KMS-11 (cell line): ENCODE results near the gene FAM156B.
"Not testable (repeated sequence)": the region's sequence is repeated elsewhere in the genome, so short reads cannot be mapped to it uniquely, and the experiment has no call there.

Source experiments
- H2AFZ ChIP-seq: fragments of 200-600 bp; sonication (generic); 2 replicates; pipeline ENCODE4 v1.6.1; 2016; ENCODE audit warnings: antibody characterized with exemption, mixed run types, low read depth
- H3K27ac ChIP-seq: fragments of 200-600 bp; sonication (generic); 2 replicates; pipeline ENCODE4 v1.6.1; 2016; ENCODE audit warnings: mild to moderate bottlenecking, mixed run types
- H3K27me3 ChIP-seq: fragments of 200-600 bp; sonication (generic); 2 replicates; pipeline ENCODE4 v1.6.1; 2017; ENCODE audit warnings: mild to moderate bottlenecking, low read depth, mixed run types, moderate library complexity; ENCODE audit not compliant: insufficient read depth
- H3K36me3 ChIP-seq: fragments of 200-600 bp; sonication (generic); 2 replicates; pipeline ENCODE4 v1.6.1; 2017; ENCODE audit warnings: mild to moderate bottlenecking, mixed run types; ENCODE audit not compliant: insufficient read depth
- H3K4me1 ChIP-seq: fragments of 200-600 bp; sonication (generic); 2 replicates; pipeline ENCODE4 v1.6.1; 2016; ENCODE audit warnings: mild to moderate bottlenecking, low read depth, mixed run types; ENCODE audit not compliant: poor library complexity, severe bottlenecking
- H3K4me2 ChIP-seq: fragments of 200-600 bp; sonication (generic); 2 replicates; pipeline ENCODE4 v1.7.0; 2016; ENCODE audit warnings: mild to moderate bottlenecking, mixed run types
- H3K4me3 ChIP-seq: fragments of 200-600 bp; sonication (generic); IDR thresholded peaks from 2 replicates; pipeline ENCODE4 v1.6.1; 2017; ENCODE audit warnings: low read depth, low read length, mixed read lengths; ENCODE audit not compliant: insufficient read depth
- H3K79me2 ChIP-seq: fragments of 200-600 bp; sonication (generic); 2 replicates; pipeline ENCODE4 v1.6.1; 2016; ENCODE audit warnings: low read depth, mixed run types; ENCODE audit not compliant: insufficient read depth
- H3K9ac ChIP-seq: fragments of 200-600 bp; sonication (generic); 2 replicates; pipeline ENCODE4 v1.6.1; 2016; ENCODE audit warnings: mild to moderate bottlenecking, mixed run types
- H4K20me1 ChIP-seq: fragments of 200-600 bp; sonication (generic); 2 replicates; pipeline ENCODE4 v1.6.1; 2016; ENCODE audit warnings: mild to moderate bottlenecking, mixed run types; ENCODE audit not compliant: insufficient read depth
- TF ChIP-seq, protein P1 (sequence below): fragments of 200-600 bp; sonication (generic); conservative IDR thresholded peaks from 2 replicates; pipeline ENCODE4 v1.6.1; 2017; ENCODE audit warnings: low read depth, mild to moderate bottlenecking, antibody characterized with exemption, low read length, moderate library complexity, mixed read lengths

The FAM156B gene

GRCh38 chrX:52870046-52870445 lies 27.1 kb upstream of the FAM156B start:
- Histone ChIP-seq H3K4me1 (no peaks in the 10 kb centered on the region), H3K27me3 (no peaks in the 10 kb centered on the region), H3K4me2 (no peak overlapping the region), H3K27ac (no peak overlapping the region), H4K20me1 (no peaks in the 10 kb centered on the region), H3K9ac (no peak overlapping the region), H3K36me3 (no peaks in the 10 kb centered on the region), H2AFZ (no peak overlapping the region), H3K79me2 (no peaks in the 10 kb centered on the region), H3K4me3 (no peak overlapping the region)
- TF ChIP-seq, protein P1, sequence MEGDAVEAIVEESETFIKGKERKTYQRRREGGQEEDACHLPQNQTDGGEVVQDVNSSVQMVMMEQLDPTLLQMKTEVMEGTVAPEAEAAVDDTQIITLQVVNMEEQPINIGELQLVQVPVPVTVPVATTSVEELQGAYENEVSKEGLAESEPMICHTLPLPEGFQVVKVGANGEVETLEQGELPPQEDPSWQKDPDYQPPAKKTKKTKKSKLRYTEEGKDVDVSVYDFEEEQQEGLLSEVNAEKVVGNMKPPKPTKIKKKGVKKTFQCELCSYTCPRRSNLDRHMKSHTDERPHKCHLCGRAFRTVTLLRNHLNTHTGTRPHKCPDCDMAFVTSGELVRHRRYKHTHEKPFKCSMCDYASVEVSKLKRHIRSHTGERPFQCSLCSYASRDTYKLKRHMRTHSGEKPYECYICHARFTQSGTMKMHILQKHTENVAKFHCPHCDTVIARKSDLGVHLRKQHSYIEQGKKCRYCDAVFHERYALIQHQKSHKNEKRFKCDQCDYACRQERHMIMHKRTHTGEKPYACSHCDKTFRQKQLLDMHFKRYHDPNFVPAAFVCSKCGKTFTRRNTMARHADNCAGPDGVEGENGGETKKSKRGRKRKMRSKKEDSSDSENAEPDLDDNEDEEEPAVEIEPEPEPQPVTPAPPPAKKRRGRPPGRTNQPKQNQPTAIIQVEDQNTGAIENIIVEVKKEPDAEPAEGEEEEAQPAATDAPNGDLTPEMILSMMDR, result no peak

- H3K79me2 ChIP-seq, H3K36me3 ChIP-seq, H3K4me3 ChIP-seq, H3K27me3 ChIP-seq, H3K4me1 ChIP-seq, H3K9ac ChIP-seq, H3K27ac ChIP-seq, H3K4me2 ChIP-seq, H2AFZ ChIP-seq, H4K20me1 ChIP-seq: not testable (repeated sequence)
Measured at GRCh38 chrX:52873825-52874224, 23.3 kb upstream of the FAM156B start.

- H3K36me3 ChIP-seq, result no peaks in the 10 kb centered on the region
- no peak overlapping the region for H3K27ac ChIP-seq
- H4K20me1 ChIP-seq, result no peaks in the 10 kb centered on the region
- no peak overlapping the region for H3K4me2 ChIP-seq
- no peaks in the 10 kb centered on the region for H3K27me3 ChIP-seq
- no peaks in the 10 kb centered on the region for H3K4me1 ChIP-seq
- TF ChIP-seq, protein P1, result no peak
- no peaks in the 10 kb centered on the region for H3K79me2 ChIP-seq
- no peak overlapping the region for H3K9ac ChIP-seq
- no peak overlapping the region for H2AFZ ChIP-seq
- no peak overlapping the region for H3K4me3 ChIP-seq
Measured at GRCh38 chrX:52874661-52875060, 22.5 kb upstream of the FAM156B start.

- H3K4me2 ChIP-seq, H3K4me1 ChIP-seq, H3K4me3 ChIP-seq, H3K27ac ChIP-seq, H3K36me3 ChIP-seq, H4K20me1 ChIP-seq, H3K27me3 ChIP-seq, H2AFZ ChIP-seq, H3K79me2 ChIP-seq, H3K9ac ChIP-seq: not testable (repeated sequence)
Measured at GRCh38 chrX:52875436-52875835, 21.7 kb upstream of the FAM156B start.

DNA sequence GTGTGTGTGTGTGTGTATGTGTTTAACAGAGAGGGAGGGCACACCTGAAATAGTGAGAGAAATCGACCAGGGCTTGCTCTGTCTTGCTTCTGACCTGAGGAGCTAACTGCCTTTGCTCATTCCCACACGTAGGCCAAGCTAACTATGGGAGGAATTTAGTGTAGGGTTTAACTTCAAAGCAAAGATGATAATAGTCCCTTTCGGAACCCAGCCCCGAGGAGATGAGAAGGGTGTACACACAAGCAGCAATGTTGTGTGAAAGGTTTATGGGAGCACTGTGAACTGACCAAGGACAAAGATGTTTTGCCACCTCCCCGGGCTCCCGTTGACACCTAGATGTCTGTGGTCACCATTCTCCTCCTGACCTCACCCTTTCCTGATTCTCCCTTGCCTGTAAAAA lies 20.7 kb upstream of the FAM156B start:
- H3K4me3 ChIP-seq, H3K79me2 ChIP-seq, H3K4me2 ChIP-seq, H3K36me3 ChIP-seq, H4K20me1 ChIP-seq, H3K4me1 ChIP-seq, H3K27me3 ChIP-seq, H3K9ac ChIP-seq, H2AFZ ChIP-seq, H3K27ac ChIP-seq: not testable (repeated sequence)

GRCh38 chrX:52887459-52887858 lies 9.7 kb upstream of the FAM156B start:
- not testable (repeated sequence) for H3K27ac ChIP-seq, H3K9ac ChIP-seq, H3K79me2 ChIP-seq, H3K27me3 ChIP-seq, H3K4me2 ChIP-seq, H3K4me3 ChIP-seq, H4K20me1 ChIP-seq, H3K4me1 ChIP-seq, H2AFZ ChIP-seq, H3K36me3 ChIP-seq

- not testable (repeated sequence) for H3K4me1 ChIP-seq, H3K79me2 ChIP-seq, H4K20me1 ChIP-seq, H3K27ac ChIP-seq, H3K27me3 ChIP-seq, H3K9ac ChIP-seq, H2AFZ ChIP-seq, H3K36me3 ChIP-seq, H3K4me2 ChIP-seq, H3K4me3 ChIP-seq
Measured at GRCh38 chrX:52888090-52888489, 9.0 kb upstream of the FAM156B start.

DNA sequence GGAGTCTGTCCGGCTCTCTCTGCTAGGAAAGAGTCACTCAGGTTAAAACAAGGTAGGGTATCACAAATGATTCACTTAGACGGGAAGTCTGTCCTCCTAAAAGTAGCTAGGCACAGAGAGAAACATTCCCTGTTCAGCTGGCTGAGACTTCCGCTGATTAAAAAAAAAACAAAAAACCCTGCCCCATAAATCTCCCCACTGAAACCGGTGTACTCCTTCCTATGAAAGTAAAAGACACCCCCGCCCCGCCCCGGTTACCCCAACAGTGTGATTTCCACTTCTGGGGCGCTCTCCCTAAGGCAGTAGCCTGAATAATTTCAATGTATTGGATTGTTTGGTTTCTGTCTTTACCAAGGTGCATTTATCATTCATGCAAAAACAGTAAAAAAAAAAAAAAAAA lies 692 bp upstream of the FAM156B start:
- H3K4me3 ChIP-seq, H3K27ac ChIP-seq, H2AFZ ChIP-seq, H3K4me1 ChIP-seq, H3K36me3 ChIP-seq, H4K20me1 ChIP-seq, H3K79me2 ChIP-seq, H3K27me3 ChIP-seq, H3K4me2 ChIP-seq, H3K9ac ChIP-seq: not testable (repeated sequence)

- not testable (repeated sequence) for H3K27ac ChIP-seq, H3K27me3 ChIP-seq, H3K4me3 ChIP-seq, H3K4me2 ChIP-seq, H3K9ac ChIP-seq, H3K79me2 ChIP-seq, H3K4me1 ChIP-seq, H2AFZ ChIP-seq, H4K20me1 ChIP-seq, H3K36me3 ChIP-seq
Measured at GRCh38 chrX:52905531-52905930, 8.4 kb downstream of the FAM156B start.
